Measurements from ENCODE around the gene RAPGEF1.
"Not testable (repeated sequence)": the region's sequence is repeated elsewhere in the genome, so short reads cannot be mapped to it uniquely, and the experiment has no call there.

The RAPGEF1 gene

DNA sequence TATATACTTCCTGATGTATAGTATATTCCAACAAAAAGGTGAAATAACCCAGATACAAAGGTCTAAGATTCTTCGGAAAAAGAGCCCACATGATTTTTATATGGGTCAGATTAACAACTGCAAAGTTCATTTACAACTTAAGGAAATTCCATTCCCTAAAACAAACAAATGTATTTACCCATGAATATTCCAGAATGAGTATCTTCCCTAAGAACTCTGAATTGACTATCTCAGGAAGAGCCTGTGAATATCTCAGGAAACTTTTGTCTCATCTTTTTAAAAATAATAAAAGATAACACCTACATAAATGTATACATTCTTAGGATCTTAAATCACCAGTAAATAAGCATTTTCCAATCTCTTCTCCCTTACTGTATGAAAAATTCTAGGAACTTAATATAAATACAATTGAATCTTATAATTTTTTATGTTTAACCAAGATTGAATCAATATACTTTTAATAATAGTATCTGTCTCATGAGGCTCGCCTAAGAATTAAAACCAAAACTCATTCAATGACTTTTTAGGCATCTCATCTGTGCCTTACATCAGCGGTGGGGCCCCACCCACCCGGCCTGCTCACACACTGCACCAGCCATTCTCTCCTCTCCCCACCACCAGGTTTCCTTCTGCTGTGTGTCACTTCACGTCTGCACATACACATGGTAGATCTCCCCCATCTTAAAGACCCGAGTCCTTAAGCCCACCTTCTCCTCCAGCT is 78.1 kb downstream of the RAPGEF1 start:
- Histone ChIP-seq H3K27me3 (ENCODE audit: control insufficient read depth, insufficient read depth, low read length) (no peaks in the 10 kb centered on the region), H3K9ac (ENCODE audit: low read length) (no peak overlapping the region), H3K4me3 (ENCODE audit: low read length) (no peak overlapping the region), H3K36me3 (ENCODE audit: control insufficient read depth, low read depth, low read length) (no peaks in the 10 kb centered on the region), H3K9me3 (ENCODE audit: control insufficient read depth, low read depth, low read length) (no peaks in the 10 kb centered on the region), H3K27ac (ENCODE audit: low read length) (no peak overlapping the region), H3K4me1 (ENCODE audit: control insufficient read depth, low read depth, low read length) (peaks cover 17% of the 10 kb centered on the region)

GRCh38 chr9:131660466-131661405 is 79.1 kb downstream of the RAPGEF1 start:
- Histone ChIP-seq H3K9ac (ENCODE audit: low read length) (no peak overlapping the region), H3K9me3 (ENCODE audit: control insufficient read depth, low read depth, low read length) (no peaks in the 10 kb centered on the region), H3K36me3 (ENCODE audit: control insufficient read depth, low read depth, low read length) (no peaks in the 10 kb centered on the region), H3K27ac (ENCODE audit: low read length) (no peak overlapping the region), H3K4me1 (ENCODE audit: control insufficient read depth, low read depth, low read length) (peaks cover 17% of the 10 kb centered on the region), H3K4me3 (ENCODE audit: low read length) (no peak overlapping the region), H3K27me3 (ENCODE audit: control insufficient read depth, insufficient read depth, low read length) (no peaks in the 10 kb centered on the region)

GRCh38 chr9:131658377-131659129 is 81.3 kb downstream of the RAPGEF1 start:
- no peak overlapping the region for H3K27ac ChIP-seq (ENCODE audit: low read length)

GRCh38 chr9:131657940-131658339 is 81.9 kb downstream of the RAPGEF1 start:
- no peak overlapping the region for H3K4me3 ChIP-seq (ENCODE audit: low read length)
- peaks cover 21% of the 10 kb centered on the region for H3K4me1 ChIP-seq (ENCODE audit: control insufficient read depth, low read depth, low read length)
- no peaks in the 10 kb centered on the region for H3K36me3 ChIP-seq (ENCODE audit: control insufficient read depth, low read depth, low read length)
- no peaks in the 10 kb centered on the region for H3K27me3 ChIP-seq (ENCODE audit: control insufficient read depth, insufficient read depth, low read length)
- H3K9me3 ChIP-seq (ENCODE audit: control insufficient read depth, low read depth, low read length): no peaks in the 10 kb centered on the region
- H3K9ac ChIP-seq (ENCODE audit: low read length): no peak overlapping the region
- no peak overlapping the region for H3K27ac ChIP-seq (ENCODE audit: low read length)

More at GRCh38 chr9:131658377-131659129, 81.3 kb downstream of the RAPGEF1 start:
- no peaks in the 10 kb centered on the region for H3K36me3 ChIP-seq (ENCODE audit: control insufficient read depth, low read depth, low read length)
- H3K4me3 ChIP-seq (ENCODE audit: low read length): no peak overlapping the region
- no peak overlapping the region for H3K9ac ChIP-seq (ENCODE audit: low read length)
- H3K27me3 ChIP-seq (ENCODE audit: control insufficient read depth, insufficient read depth, low read length): no peaks in the 10 kb centered on the region
- no peaks in the 10 kb centered on the region for H3K9me3 ChIP-seq (ENCODE audit: control insufficient read depth, low read depth, low read length)
- H3K4me1 ChIP-seq (ENCODE audit: control insufficient read depth, low read depth, low read length): peaks cover 21% of the 10 kb centered on the region

- Histone ChIP-seq H3K9ac (ENCODE audit: low read length) (no peak overlapping the region), H3K4me3 (ENCODE audit: low read length) (no peak overlapping the region), H3K4me1 (ENCODE audit: control insufficient read depth, low read depth, low read length) (peaks cover 21% of the 10 kb centered on the region), H3K27ac (ENCODE audit: low read length) (no peak overlapping the region), H3K27me3 (ENCODE audit: control insufficient read depth, insufficient read depth, low read length) (no peaks in the 10 kb centered on the region), H3K9me3 (ENCODE audit: control insufficient read depth, low read depth, low read length) (no peaks in the 10 kb centered on the region), H3K36me3 (ENCODE audit: control insufficient read depth, low read depth, low read length) (no peaks in the 10 kb centered on the region)
Measured at GRCh38 chr9:131657456-131657855, 82.4 kb downstream of the RAPGEF1 start.

DNA sequence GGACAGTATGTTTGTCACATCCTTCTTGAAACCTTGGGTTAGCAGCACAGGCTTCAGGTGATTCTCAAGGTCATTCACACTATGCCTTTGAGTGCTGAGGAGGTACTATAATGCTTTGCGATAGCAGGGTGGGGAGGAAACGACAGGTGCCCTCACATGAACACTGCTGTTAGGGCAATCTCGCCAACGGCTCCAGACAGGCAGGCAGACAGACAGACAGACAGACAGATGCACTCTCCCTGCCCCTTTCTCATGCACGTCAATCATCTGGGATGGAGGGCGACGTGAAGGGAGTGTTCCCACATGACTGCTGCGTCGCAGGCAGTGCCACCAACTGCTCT is 82.9 kb downstream of the RAPGEF1 start:
- Histone ChIP-seq H3K36me3 (ENCODE audit: control insufficient read depth, low read depth, low read length) (no peaks in the 10 kb centered on the region), H3K27me3 (ENCODE audit: control insufficient read depth, insufficient read depth, low read length) (no peaks in the 10 kb centered on the region), H3K9ac (ENCODE audit: low read length) (no peak overlapping the region), H3K4me1 (ENCODE audit: control insufficient read depth, low read depth, low read length) (peaks cover 21% of the 10 kb centered on the region), H3K27ac (ENCODE audit: low read length) (no peak overlapping the region), H3K4me3 (ENCODE audit: low read length) (no peak overlapping the region), H3K9me3 (ENCODE audit: control insufficient read depth, low read depth, low read length) (no peaks in the 10 kb centered on the region)

- H3K4me1 ChIP-seq (ENCODE audit: control insufficient read depth, low read depth, low read length): peaks cover 19% of the 10 kb centered on the region
- H3K27ac ChIP-seq (ENCODE audit: low read length): no peak overlapping the region
- no peaks in the 10 kb centered on the region for H3K9me3 ChIP-seq (ENCODE audit: control insufficient read depth, low read depth, low read length)
- H3K27me3 ChIP-seq (ENCODE audit: control insufficient read depth, insufficient read depth, low read length): no peaks in the 10 kb centered on the region
- H3K4me3 ChIP-seq (ENCODE audit: low read length): no peak overlapping the region
- H3K9ac ChIP-seq (ENCODE audit: low read length): no peak overlapping the region
- no peaks in the 10 kb centered on the region for H3K36me3 ChIP-seq (ENCODE audit: control insufficient read depth, low read depth, low read length)
Measured at GRCh38 chr9:131656356-131657036, 83.4 kb downstream of the RAPGEF1 start.

DNA sequence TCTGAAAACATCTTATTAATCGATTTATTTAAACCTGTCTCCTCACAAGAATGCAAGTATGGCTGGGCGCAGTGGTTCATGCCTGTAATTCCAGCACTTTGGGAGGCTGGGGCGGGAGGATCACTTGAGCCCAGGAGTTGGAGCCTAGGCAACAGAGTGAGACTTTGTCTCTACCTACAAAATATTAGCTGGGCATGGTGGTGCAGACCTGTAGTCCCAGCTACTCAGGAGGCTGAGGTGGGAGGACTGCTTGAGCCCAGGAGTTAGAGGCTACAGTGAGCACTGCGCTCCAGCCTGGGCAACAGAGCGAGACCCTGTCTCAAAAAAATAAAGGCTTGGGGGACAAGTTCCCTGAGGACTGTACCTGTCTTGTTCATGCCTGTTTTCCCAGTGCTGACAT is 85.5 kb downstream of the RAPGEF1 start:
- not testable (repeated sequence) for H3K36me3 ChIP-seq (ENCODE audit: control insufficient read depth, low read depth, low read length); H3K4me1 ChIP-seq (ENCODE audit: control insufficient read depth, low read depth, low read length); H3K9ac ChIP-seq (ENCODE audit: low read length); H3K4me3 ChIP-seq (ENCODE audit: low read length); H3K9me3 ChIP-seq (ENCODE audit: control insufficient read depth, low read depth, low read length); H3K27ac ChIP-seq (ENCODE audit: low read length); H3K27me3 ChIP-seq (ENCODE audit: control insufficient read depth, insufficient read depth, low read length)

- Histone ChIP-seq H3K36me3 (ENCODE audit: control insufficient read depth, low read depth, low read length) (no peaks in the 10 kb centered on the region), H3K4me3 (ENCODE audit: low read length) (no peak overlapping the region), H3K9me3 (ENCODE audit: control insufficient read depth, low read depth, low read length) (no peaks in the 10 kb centered on the region), H3K9ac (ENCODE audit: low read length) (no peak overlapping the region), H3K4me1 (ENCODE audit: control insufficient read depth, low read depth, low read length) (peaks cover 4% of the 10 kb centered on the region), H3K27me3 (ENCODE audit: control insufficient read depth, insufficient read depth, low read length) (no peaks in the 10 kb centered on the region), H3K27ac (ENCODE audit: low read length) (no peak overlapping the region)
Measured at GRCh38 chr9:131651599-131651998, 88.3 kb downstream of the RAPGEF1 start.

- Histone ChIP-seq H3K4me3 (ENCODE audit: low read length) (no peak overlapping the region), H3K9ac (ENCODE audit: low read length) (no peak overlapping the region), H3K27me3 (ENCODE audit: control insufficient read depth, insufficient read depth, low read length) (no peaks in the 10 kb centered on the region), H3K27ac (ENCODE audit: low read length) (no peak overlapping the region), H3K36me3 (ENCODE audit: control insufficient read depth, low read depth, low read length) (no peaks in the 10 kb centered on the region), H3K4me1 (ENCODE audit: control insufficient read depth, low read depth, low read length) (peaks cover 4% of the 10 kb centered on the region), H3K9me3 (ENCODE audit: control insufficient read depth, low read depth, low read length) (no peaks in the 10 kb centered on the region)
Measured at GRCh38 chr9:131651160-131651559, 88.7 kb downstream of the RAPGEF1 start.

GRCh38 chr9:131650254-131650653 is 89.6 kb downstream of the RAPGEF1 start:
- Histone ChIP-seq H3K27ac (ENCODE audit: low read length) (no peak overlapping the region), H3K4me3 (ENCODE audit: low read length) (no peak overlapping the region), H3K36me3 (ENCODE audit: control insufficient read depth, low read depth, low read length) (no peaks in the 10 kb centered on the region), H3K9me3 (ENCODE audit: control insufficient read depth, low read depth, low read length) (no peaks in the 10 kb centered on the region), H3K27me3 (ENCODE audit: control insufficient read depth, insufficient read depth, low read length) (no peaks in the 10 kb centered on the region), H3K9ac (ENCODE audit: low read length) (no peak overlapping the region), H3K4me1 (ENCODE audit: control insufficient read depth, low read depth, low read length) (peaks cover 2% of the 10 kb centered on the region)
